HuH-7.5 (cell line): ENCODE results near the gene P4HB.
"Not testable (repeated sequence)": the region's sequence is repeated elsewhere in the genome, so short reads cannot be mapped to it uniquely, and the experiment has no call there.

ENCODE experiments used
- DNase-seq: peaks from one replicate; pipeline ENCODE4 v3.0.0; 2011; ENCODE audit warnings: low spot score

Gene P4HB

DNA sequence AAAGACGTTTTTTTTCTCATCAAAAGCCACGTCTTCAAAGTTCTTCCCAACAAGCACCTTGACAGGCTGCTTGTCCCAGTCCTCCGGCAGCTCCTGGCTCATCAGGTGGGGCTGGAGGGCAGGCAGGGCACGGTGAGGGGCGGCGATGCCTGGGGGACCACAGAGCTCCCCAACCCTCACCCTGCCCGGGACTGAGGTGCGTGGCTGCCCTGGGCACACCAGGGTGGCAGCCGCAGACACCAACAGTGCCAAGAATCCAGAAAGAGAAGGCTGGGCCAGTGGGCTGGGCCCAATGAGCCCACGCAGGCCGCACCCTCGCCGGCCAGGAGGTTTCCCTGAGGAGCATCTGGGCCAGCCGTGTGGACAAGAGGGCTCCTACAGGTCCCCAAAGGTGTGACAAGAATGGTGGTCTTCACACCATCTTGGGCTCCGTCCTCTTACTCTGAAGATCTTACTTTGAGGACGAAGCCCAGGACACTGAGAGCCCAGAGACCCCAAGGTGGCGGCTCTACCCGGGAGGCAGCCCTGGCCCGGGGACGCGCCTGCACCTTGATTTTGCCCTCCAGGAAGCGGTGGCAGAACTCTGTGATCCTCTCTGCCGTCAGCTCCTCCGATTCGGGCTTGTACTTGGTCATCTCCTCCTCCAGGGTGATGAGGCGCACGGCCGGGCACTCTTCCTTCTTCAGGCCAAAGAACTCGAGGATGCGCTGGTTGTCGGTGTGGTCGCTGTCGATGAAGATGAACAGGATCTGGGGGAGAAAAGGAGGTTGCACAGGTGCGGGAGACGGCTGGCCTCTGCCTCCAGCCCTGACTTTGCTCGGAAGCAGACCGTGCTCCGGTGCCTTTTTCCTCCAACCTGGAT lies 14.2 kb downstream of the P4HB start:
- DNase-seq: no peak

DNA sequence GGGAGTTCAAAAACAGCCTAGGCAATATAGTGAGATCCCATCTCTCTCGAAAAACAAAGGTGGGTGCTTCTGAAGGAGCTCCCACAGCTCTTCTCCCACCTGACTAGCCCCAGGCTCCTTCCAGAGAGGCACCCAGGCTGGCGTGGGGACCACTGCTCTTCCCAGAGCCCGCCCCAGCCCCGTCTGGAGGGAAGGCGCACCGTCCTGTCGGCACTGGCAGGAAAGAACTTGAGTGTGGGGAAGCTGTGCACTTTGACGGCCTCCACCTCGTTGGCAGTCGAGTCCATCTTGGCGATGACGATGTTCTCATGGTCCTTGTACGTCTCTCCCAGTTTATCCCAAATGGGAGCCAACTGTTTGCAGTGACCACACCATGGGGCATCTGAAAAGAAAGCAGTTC lies 15.0 kb downstream of the P4HB start:
- DNase-seq: no peak

DNA sequence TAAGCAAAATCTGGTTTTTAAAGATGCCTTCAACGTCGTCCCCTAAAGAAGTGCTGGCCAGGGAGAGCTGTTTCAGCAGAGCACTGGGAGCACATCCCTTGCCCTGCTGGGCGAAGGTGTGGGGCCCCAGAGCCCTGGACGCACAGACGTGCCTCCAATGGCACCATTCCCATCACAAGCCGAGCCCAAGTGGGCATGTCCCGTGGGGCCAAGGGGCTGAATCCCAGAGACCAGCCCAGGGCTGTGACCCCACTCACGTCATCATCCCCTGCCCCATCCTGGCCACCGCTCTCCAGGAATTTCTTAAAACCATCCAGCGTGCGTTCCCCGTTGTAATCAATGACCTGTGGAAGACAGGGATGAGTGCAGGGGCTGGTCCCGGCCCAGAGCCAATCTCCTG lies 15.4 kb downstream of the P4HB start:
- no peak for DNase-seq

DNA sequence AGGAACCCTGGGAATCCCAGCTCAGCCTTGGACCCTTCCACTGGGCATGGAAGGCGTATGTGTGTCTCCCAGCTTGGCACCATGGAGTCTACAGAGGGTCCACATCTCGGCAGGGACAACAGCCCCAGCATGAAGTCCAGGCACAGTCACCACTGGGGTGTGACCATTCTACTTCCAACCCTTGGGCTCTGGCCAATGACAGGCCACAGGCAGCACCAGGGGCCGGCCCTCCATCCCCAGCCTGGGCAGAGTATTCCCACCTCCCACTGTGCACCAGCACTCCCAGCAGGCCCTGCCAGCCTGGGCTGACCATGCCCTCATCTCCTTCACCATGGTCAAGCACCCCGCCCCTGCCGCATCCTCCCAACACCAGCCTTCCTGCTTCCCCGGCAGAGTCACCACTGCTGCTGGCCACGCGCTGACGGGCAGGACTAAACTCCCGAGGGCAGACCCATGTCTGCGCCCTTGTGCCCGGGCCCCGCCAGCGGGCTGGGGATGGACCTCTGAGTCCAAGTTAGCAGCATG lies 15.9 kb downstream of the P4HB start:
- no peak for DNase-seq

DNA sequence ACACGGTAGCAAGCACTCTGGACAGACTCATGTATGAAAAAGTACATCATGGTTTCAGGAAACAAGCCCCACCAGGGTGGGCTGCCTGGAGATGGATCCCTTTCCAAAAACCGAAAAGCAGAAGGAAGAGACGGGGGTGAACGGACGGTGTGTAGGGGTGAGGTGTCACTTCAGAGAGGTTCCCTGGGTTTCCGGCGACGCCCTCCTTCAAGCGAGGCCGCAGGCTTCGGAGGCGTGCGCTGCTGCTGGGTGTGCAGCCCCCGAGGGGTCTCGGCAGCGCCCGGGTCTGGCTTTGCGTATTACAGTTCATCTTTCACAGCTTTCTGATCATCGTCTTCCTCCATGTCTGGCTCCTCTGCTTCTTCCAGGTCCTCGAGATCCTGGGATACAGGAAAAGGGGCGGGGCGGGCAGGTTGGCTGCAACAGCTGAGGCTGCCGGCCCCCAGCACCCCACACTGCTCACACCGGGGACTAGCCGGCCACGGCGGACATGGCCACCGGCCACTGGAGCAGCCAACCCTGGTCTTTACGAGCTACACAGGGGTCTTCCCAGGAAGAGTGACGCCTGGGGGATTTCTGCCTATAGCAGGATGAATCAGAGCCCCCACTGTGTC lies 16.5 kb downstream of the P4HB start:
- DNase-seq: no peak

DNA sequence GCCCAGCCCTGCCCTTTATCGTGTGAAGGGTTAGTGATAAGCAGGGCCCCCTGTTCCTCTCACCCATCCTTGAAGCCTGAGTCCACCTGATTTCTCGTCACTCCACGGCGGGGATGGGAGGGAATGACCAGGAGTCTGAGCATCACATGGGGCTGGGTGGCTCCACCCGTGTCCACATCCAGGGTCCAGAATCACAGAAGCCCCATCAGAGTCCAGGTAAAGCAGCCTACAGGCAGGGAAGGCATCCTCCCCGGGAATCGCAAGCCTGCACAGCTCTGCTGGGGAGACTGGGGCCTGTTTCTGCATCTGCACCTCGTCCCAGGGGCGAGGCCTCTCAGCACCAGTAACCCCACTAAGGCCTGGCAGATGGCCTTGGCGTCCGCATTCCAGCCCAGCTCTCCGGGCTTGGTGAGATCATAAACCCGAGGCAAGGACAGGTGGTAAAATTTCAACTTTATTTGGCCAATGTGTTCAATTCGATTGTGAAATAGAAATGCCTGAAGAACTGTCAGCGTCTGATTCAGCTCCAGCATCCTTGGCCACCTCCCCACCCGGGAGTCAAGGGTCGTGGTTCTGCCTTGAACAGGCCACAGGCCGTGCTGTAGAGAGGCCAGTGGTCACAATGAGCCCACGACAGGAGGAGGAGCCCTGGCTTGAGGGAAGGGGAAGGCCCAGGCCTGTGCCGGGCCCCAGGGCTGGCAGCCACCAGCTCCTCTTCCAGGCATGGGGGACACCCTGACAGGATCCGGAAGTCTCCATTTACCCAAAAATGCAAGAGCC lies 17.4 kb downstream of the P4HB start:
- no peak for DNase-seq

DNA sequence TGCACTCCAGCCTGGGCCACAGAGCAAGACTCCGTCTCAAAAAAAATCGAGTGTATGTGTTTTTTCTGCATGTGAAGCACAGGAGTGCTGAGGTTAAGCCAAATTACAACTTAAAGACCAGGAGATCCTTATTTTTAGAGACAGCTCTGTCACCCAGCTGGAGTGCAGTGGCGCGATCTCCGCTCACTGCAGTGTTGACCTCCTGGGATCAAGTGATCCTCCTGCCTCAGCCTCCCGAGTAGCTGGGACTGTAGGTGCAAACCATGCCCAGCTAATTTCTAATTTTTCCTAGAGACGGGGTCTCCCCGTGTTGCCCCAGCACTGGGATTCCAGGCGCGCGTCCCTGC lies 18.0 kb downstream of the P4HB start:
- no peak for DNase-seq

DNA sequence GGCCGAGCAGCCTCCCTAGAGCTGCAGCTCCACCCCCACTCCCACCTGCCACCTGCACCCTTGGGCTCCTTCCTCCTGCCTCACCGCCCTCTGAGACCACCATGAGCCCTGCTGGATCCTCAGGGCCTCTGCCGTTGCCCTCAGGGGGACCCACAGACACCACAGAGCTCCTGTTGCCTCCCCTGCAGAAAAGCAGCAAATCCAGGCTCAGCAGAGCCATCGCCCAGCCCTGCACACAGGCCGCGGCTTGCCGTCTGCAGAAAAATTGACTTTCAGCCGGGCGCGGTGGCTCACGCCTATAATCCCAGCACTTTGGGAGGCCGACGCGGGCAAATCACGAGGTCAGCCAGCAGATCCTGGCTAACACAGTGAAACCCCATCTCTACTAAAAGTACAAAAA lies 18.5 kb downstream of the P4HB start:
- no peak for DNase-seq

DNA sequence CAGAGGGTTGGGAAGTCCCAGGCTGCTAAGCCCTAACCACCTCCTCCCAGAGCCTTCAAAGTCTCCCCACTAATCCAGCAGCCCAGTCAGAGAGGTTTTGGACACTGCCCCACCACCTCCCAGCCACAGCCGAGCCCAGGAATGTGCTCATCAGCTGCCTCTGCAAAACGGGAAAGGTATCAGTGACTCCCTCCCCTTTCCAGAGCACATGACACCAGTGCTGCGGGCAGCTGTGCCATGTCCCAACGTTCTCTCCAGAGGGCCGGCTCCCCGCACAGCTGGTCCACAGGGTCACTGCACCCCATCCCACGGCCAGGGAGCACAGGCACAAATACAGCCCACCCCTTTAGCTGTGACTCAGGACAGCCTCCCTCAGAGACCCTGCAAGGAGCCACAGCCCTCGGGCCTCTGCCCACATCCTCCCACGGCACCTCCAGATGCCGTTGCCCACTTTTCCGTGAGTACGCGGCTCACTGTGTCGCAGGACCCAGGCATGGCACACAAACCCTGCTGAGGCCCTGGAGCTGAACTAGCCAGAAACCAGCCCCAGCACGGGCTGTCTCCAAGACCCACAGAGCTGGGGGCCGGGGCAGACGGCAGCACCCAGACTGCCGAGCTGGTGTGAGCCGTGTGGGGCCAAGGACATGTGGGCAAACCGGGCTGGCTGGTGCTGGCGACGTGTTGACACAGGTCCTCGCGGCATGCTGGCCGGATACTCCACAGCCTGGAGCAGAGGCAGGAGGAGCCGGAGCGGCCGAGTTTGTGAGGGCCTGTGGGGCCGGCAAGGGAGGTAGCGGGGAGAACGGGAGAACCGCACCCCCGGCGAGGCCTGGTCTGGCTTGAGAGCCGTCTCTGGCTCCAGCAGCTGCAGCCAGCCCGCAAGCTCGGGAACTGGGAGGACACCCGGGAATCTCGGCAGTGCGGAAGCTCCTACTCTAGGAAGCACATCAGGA lies 19.2 kb downstream of the P4HB start:
- no peak for DNase-seq

DNA sequence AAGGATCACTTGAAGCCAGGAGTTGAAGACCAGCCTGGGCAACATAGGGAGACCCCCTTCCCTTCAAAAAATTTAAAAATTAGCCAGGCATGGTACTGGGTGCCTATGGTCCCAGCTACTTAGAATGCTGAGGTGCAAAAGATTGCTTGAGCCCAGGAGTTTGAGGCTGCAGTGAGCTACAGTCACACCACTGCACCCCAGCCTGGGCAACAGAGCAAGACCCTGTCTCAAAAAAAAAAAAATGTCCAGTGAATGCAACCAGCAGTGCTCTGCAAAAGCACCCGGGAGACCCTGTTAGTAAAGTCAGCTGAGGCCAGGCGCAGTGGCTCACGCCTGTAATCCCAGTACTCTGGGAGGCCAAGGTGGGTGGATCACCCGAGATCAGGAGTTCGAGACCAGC lies 20.3 kb downstream of the P4HB start:
- not testable (repeated sequence) for DNase-seq

DNA sequence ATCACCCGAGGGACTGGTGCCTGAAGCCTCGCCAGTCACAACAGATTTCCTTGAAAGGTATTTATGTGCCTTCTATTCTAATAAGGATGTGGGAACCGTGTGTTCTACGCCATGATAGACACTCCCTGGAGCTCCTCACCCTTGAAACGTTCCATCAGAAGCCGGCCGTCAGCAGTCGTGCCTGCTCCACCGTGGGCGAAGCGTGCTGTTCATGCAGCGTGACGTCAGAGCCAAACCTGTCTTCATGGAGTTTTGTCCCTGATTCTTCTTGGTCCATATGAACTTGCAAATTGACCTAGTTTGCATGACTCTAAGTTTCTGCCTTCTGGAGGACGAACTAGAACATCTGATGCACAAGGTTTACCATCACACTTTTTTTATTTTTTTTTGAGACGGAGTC lies 21.0 kb downstream of the P4HB start:
- DNase-seq: no peak

DNA sequence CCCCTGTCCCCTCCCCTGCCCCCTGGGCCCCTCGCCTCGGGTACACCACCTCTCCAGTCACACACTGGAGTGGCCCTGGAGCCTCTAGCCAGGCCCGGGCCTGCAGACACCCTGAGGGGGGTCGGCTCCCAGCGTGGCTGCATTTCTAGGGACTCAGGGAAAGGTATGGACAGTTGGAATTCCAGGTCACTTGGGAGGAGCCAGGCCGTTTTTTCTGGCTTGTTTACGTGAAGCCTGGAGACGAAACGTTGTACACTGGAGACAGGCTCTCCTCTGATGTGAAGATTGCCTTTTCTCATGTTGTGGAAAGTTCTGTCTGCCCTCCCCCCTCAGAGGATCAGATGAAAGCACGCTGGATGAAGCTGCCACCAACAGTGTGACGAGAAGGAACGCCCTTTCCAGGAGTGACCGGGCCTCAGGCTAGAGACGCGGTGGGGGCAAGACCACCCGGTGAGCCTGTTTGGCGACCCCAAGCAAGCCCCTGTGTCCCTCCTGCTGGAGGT lies 21.5 kb downstream of the P4HB start:
- no peak for DNase-seq

DNA sequence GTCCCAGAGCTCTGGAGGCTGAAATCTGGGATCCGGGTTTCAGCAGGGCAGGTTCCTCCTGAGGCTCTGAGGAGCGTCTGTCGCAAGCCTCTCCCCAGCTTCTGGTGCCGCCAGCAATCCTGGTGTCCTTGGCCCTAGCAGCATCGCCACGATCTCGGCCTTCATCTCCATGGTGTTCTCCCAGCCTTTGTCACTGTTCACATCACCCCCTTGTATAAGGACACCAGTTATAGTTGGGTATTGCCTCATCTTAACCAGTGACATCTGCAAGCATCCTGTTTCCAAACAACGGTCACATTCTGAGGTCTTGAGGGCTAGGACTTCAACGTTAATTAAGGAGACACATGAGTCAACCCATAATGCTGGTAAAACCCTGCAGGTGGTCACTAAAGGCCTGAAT lies 22.7 kb downstream of the P4HB start:
- DNase-seq: no peak

DNA sequence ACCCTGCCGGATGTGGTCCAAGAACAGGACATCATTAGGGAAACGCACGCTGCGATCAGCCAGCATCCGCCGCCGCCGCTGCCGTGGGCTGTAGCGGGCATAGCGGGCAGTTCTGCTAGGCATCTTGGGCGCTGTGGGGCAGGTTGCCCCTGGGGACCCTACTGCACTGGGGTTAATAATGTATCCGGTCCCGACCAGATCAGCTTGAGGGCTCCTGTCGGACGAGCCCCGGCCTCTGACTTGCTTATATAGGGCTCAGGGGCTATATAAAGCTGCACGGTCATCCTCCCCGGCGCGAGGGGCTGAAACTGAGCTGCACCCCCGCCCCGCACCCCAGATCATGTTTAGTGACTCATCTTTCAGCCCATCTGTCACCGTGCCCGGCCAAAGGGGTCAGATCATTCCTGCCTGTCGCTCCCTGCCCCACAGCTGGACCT lies 25.5 kb downstream of the P4HB start, which contains the start of gene PPP1R27:
TSS of gene PPP1R27 (minus strand) at position 220 of the 437 bp plus-strand sequence. CDS start at position 123, 97 bp downstream.
- DNase-seq: no peak

DNA sequence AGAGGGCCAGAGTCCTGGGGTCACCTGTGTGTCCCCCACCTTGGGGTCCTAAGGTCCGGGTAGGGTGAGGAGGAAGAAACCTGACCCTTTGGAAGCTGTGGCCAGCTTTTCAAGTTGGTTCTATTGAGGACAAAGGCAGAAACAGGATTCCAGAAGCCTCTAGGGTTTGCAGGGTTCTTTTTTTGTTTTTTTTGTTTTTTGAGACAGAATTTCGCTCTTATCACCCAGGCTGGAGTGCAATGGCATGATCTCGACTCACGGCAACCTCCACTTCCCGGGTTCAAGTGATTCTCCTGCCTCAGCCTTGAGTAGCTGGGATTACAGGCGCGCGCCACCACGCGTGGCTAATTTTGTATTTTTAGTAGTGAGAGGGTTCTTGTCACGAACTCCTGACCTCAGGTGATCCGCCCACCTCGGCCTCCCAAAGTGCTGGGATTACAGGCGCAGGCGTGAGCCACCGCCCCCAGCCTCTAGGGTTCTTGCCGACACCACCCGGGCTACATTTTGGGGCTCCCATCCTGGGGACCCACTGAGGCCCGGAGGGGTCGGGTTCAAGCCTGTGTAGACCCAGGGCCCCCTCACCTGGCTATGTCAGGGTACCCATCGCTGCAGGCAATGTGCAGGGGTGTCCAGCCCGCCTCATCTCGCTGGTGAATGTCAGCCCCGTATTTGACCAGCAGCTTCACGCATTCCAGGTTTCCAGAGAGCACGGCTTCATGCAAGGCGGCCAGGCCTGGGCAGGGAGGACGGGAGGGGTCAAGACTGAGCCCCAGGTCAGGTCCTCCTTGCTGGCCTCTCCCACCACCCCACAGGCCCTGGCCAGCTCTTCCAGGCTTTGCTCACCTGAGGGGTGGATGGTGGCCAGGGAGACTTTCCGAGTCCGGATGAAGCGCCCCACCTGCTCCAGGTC lies 26.2 kb downstream of the P4HB start:
- no peak for DNase-seq

DNA sequence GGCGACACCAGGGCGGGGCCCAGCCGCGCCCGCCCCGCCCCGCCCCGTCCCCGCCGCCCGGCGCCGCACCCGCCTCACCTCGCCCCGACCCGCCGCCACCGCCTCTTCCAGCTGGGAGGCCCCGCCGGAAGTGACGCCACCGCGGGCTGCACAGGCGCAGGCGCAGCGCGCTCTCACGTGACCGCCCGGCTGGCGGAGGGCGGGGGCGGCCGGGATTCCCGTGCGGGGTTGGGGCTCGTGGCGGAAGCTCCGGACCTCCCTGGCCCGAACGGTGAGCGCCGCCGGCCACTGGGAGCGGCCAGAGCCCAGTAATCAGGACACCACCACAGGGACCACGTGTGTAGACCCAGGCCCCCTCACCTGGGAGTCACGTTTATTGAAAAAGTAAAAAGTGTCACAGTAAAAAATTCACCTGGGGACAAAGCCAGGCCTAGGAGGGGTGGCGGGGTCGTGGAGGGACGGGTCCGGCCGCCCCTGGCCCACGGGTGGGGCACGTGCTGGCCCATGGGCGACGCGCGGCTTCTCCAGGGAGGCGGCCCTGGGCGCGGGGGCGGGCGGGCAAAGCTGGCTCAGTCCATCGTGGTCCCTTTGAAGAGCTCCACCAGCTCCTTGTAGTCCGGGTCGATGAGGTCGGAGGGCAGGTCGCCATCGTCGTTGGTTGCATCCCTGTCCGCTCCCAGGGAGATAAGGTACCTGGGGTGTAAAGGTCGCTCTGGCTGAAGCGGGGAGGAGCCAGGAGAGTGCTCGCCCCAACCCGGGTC lies 27.0 kb downstream of the P4HB start, which contains the start of gene MCRIP1:
TSS of gene MCRIP1 (minus strand) at position 132 of the 761 bp plus-strand sequence. CDS start 8,785 bp downstream, outside the sequence.
- DNase-seq: peak; percentile 95

DNA sequence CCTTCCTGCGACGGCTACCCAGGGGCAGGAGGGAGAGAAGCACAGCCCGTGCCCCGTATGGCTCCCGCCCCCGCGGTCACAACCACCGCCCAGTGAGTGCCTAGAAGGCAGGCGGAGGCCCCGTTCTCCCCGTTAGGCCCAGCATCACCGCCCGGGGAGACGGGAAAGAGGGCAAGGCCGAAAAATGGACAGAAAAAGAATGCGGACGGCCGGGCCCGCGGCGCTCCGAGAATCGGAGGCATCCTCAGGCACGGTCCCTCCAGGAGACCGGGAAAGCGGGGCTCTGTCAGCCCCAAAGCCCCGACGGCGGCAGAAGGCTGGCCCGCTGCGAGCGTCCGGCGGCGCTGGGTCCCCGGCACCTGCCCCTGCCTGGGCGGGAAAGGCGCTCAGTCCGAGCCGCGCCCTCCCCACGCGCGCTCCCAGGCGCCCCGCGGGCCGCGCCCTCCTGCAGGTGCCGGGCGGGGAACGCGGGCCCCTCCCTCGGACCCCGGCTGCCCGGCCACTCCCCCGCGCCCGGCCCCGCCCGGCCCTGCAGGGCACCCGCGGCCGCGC lies 27.7 kb downstream of the P4HB start:
- DNase-seq: no peak

DNA sequence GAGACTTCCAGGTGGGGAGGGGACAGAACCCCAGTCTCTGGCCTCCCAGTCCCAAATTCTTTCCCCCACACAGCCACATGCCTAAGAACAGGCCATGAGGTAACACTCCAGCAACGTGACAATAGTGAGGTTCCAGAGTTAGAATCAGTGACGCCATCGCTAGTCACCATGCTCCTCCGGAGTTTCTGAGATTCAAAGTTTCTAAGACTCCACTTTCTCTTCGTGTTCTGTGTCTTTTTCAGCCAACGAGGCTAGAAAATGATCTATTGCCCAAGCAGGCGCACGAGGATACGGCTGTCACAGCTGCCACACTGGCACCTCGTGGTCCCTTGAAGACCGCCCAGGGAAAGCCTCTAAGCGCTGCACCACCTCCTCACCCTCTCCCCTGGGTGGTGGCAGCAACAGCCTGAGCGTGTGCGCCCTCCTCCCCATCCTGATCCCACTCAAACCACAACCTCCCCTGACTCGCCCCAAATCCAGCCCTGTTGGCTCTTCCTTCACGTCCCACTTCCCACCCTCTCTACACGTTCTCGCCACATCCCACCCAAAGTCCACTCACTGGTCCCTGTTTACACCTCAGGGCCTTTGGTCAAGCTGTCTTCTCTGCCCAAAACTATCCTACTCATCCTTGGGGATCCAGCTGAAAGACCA lies 28.3 kb downstream of the P4HB start:
- no peak for DNase-seq
